DOHH2 (cell line): ENCODE measurements around the gene TRAK1.

ENCODE experiments used
- H3F3A ChIP-seq: fragments of 200-600 bp; sonication (generic), shearing (Covaris generic); 2 replicates; pipeline ENCODE4 v1.6.0; 2016; ENCODE audit warnings: antibody characterized with exemption, mild to moderate bottlenecking; ENCODE audit not compliant: control insufficient read depth, insufficient read depth
- H3K27ac ChIP-seq: fragments of 200-600 bp; sonication (generic); 2 replicates; pipeline ENCODE4 v1.5.1; 2014; ENCODE audit warnings: low read depth, mild to moderate bottlenecking, low read length, moderate library complexity
- H3K27me3 ChIP-seq: fragments of 200-600 bp; sonication (generic); 2 replicates; pipeline ENCODE4 v1.6.1; 2014; ENCODE audit warnings: mild to moderate bottlenecking, low read length, mixed read lengths; ENCODE audit not compliant: control insufficient read depth
- H3K36me3 ChIP-seq: fragments of 200-600 bp; sonication (generic); 2 replicates; pipeline ENCODE4 v1.6.1; 2014; ENCODE audit warnings: mild to moderate bottlenecking, low read length, moderate library complexity, mixed read lengths; ENCODE audit not compliant: control insufficient read depth
- H3K4me1 ChIP-seq: fragments of 200-600 bp; sonication (generic); 2 replicates; pipeline ENCODE4 v1.6.1; 2014; ENCODE audit warnings: mild to moderate bottlenecking, low read length, mixed read lengths; ENCODE audit not compliant: control insufficient read depth
- H3K4me2 ChIP-seq: fragments of 200-600 bp; sonication (generic); 2 replicates; pipeline ENCODE4 v1.6.0; 2014; ENCODE audit warnings: mild to moderate bottlenecking, low read length, moderate library complexity
- H3K4me3 ChIP-seq: fragments of 200-600 bp; sonication (generic); 2 replicates; pipeline ENCODE4 v1.5.1; 2014; ENCODE audit warnings: mild to moderate bottlenecking, low read length, mixed read lengths
- H3K79me2 ChIP-seq: fragments of 200-600 bp; sonication (generic); 2 replicates; pipeline ENCODE4 v1.6.1; 2014; ENCODE audit warnings: mild to moderate bottlenecking, low read length, mixed read lengths; ENCODE audit not compliant: control insufficient read depth
- H3K9me2 ChIP-seq: fragments of 200-600 bp; sonication (generic); replicated peaks from 2 replicates; pipeline ENCODE4 v1.6.1; 2014; ENCODE audit warnings: mild to moderate bottlenecking, low read length, mixed read lengths; ENCODE audit not compliant: control insufficient read depth
- H3K9me3 ChIP-seq: fragments of 200-600 bp; sonication (generic); 2 replicates; pipeline ENCODE4 v1.6.1; 2014; ENCODE audit warnings: antibody characterized with exemption, low read length, mixed read lengths; ENCODE audit not compliant: control insufficient read depth, insufficient read depth
- H4K20me1 ChIP-seq: fragments of 200-600 bp; sonication (generic); 2 replicates; pipeline ENCODE4 v1.6.0; 2014; ENCODE audit warnings: low read depth, mild to moderate bottlenecking, antibody characterized with exemption, low read length, moderate library complexity; ENCODE audit not compliant: control insufficient read depth, insufficient read depth
- EZH2phosphoT487 ChIP-seq: fragments of 200-600 bp; sonication (generic); IDR thresholded peaks from 2 replicates; pipeline ENCODE4 v1.6.1; 2017; ENCODE audit warnings: borderline replicate concordance, mild to moderate bottlenecking, antibody characterized with exemption, low read length, moderate library complexity, mixed read lengths
- TF ChIP-seq, protein P1 (sequence below): fragments of 200-600 bp; sonication (generic); IDR thresholded peaks from one replicate; pipeline ENCODE4 v1.5.1; 2014; ENCODE audit warnings: antibody characterized with exemption, mild to moderate bottlenecking, low read depth, low read length; ENCODE audit not compliant: poor library complexity, severe bottlenecking

TRAK1 gene

DNA sequence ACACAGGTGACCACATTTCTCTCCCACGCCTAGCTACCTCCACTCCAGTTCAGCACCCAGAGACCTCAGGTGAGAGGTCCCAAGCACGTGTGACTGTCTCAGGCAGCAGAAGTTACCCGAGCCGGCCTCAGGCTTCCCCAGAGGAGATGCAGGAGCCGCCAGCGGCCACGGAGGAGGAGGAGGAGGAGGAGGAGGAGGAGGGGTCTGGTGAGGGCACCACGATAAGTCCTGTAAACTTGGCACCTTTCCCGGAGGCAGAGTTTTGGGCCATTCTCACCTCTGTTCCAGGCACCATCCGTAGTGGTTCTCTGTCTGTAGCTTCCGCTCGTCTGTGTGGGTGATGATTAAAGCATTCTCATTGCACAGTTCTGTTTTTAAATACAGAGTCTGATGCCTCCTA, 118.8 kb downstream of the TRAK1 start:
- Histone ChIP-seq H3K4me2 (no peak overlapping the region), H4K20me1 (no peaks in the 10 kb centered on the region), H3K36me3 (peaks cover 89% of the 10 kb centered on the region), H3K9me2 (no peaks in the 10 kb centered on the region), H3K27me3 (no peaks in the 10 kb centered on the region), H3F3A (0 out of 2 replicates have a peak, but pooled peaks cover 2% of the 10 kb centered on the region), H3K4me3 (no peak overlapping the region), H3K9me3 (no peaks in the 10 kb centered on the region), H3K27ac (no peak overlapping the region), H3K4me1 (peaks cover 15% of the 10 kb centered on the region), H3K79me2 (no peaks in the 10 kb centered on the region)
- no peak for TF ChIP-seq EZH2phosphoT487
- TF ChIP-seq, protein P1, sequence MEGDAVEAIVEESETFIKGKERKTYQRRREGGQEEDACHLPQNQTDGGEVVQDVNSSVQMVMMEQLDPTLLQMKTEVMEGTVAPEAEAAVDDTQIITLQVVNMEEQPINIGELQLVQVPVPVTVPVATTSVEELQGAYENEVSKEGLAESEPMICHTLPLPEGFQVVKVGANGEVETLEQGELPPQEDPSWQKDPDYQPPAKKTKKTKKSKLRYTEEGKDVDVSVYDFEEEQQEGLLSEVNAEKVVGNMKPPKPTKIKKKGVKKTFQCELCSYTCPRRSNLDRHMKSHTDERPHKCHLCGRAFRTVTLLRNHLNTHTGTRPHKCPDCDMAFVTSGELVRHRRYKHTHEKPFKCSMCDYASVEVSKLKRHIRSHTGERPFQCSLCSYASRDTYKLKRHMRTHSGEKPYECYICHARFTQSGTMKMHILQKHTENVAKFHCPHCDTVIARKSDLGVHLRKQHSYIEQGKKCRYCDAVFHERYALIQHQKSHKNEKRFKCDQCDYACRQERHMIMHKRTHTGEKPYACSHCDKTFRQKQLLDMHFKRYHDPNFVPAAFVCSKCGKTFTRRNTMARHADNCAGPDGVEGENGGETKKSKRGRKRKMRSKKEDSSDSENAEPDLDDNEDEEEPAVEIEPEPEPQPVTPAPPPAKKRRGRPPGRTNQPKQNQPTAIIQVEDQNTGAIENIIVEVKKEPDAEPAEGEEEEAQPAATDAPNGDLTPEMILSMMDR = no peak

DNA sequence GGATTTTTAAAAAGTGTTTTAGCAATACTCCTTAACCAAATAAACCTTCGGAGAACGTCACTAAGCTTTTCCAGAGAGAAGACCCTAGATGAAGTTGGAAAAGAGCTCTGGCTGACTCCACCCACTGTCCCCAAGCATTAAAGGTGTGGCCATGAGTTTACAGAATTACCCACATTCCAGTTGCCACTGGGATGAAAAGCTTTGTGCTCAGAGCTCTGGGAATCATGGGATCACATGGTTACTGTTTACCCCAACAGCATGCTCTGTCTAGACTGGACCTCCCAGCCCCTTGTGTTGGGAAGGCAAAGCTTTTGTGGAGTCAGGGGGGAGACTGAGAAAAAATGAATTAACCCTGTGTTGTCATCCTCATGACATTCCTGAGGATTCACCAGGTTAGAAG, 119.6 kb downstream of the TRAK1 start:
- Histone ChIP-seq H3K4me2 (no peak overlapping the region), H3F3A (0 out of 2 replicates have a peak, but pooled peaks cover 2% of the 10 kb centered on the region), H3K79me2 (no peaks in the 10 kb centered on the region), H3K4me3 (no peak overlapping the region), H3K27me3 (no peaks in the 10 kb centered on the region), H3K27ac (no peak overlapping the region), H3K36me3 (peaks cover 89% of the 10 kb centered on the region), H4K20me1 (no peaks in the 10 kb centered on the region), H3K9me3 (no peaks in the 10 kb centered on the region), H3K4me1 (peaks cover 23% of the 10 kb centered on the region), H3K9me2 (no peaks in the 10 kb centered on the region)
- TF ChIP-seq EZH2phosphoT487 = no peak
- TF ChIP-seq, protein P1 = no peak

DNA sequence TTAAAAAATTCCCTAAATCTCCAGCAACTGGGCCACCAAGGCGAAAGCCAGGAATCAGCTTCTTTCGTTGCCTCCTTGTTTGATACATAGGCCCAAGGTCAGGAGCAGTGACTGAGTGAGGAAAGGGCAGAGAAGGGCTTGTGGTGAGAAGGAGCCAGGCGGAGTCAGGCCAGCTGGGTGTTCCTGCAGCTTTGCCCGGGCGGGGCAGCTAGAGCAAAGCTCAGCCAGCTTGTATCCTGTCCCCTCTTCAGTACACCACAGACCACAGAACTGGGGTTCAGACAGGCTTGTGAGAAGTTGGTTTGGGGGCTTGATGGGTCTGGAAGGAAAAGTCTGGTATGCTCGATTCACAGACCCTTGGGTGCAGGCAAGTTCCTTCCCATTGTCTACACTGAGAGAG, 122.3 kb downstream of the TRAK1 start:
- H3K9me3 ChIP-seq = no peaks in the 10 kb centered on the region
- H3K4me3 ChIP-seq = no peak overlapping the region
- no peaks in the 10 kb centered on the region for H3K79me2 ChIP-seq
- H3K4me1 ChIP-seq = peaks cover 40% of the 10 kb centered on the region
- TF ChIP-seq, protein P1 = no peak
- no peak for TF ChIP-seq EZH2phosphoT487
- H3K9me2 ChIP-seq = no peaks in the 10 kb centered on the region
- H4K20me1 ChIP-seq = no peaks in the 10 kb centered on the region
- H3K27ac ChIP-seq = no peak overlapping the region
- H3K36me3 ChIP-seq = peaks cover 89% of the 10 kb centered on the region
- no peaks in the 10 kb centered on the region for H3K27me3 ChIP-seq
- 0 out of 2 replicates have a peak, but pooled peaks cover 2% of the 10 kb centered on the region for H3F3A ChIP-seq
- H3K4me2 ChIP-seq = no peak overlapping the region
